H9 (cell line): ENCODE results near the gene CXCL9. TPM values are rescaled to one million over a fixed set of nuclear protein-coding genes. Genes with fewer than 3 reads are reported as not detected.

Experiments used
- DNase-seq: peaks from one replicate; pipeline ENCODE4 v3.0.0-alpha.2; 2017
- H2AFZ ChIP-seq: one replicate; pipeline ENCODE4 v1.6.1; 2013; ENCODE audit warnings: mild to moderate bottlenecking, low read length, control low read depth, moderate library complexity
- H2AK5ac ChIP-seq: 2 replicates; pipeline ENCODE4 v1.6.1; 2013; ENCODE audit warnings: low read length, control low read depth, mixed read lengths; ENCODE audit not compliant: insufficient read length
- H2BK120ac ChIP-seq: one replicate; pipeline ENCODE4 v1.6.1; 2013; ENCODE audit warnings: low read depth, mild to moderate bottlenecking, low read length, control low read depth, inconsistent platforms; ENCODE audit not compliant: poor library complexity, severe bottlenecking
- H2BK12ac ChIP-seq: 2 replicates; pipeline ENCODE4 v1.6.1; 2013; ENCODE audit warnings: low read length, control low read depth, mixed read lengths, low read depth; ENCODE audit not compliant: insufficient read length
- H2BK15ac ChIP-seq: 2 replicates; pipeline ENCODE4 v1.6.1; 2013; ENCODE audit warnings: low read depth, low read length, control low read depth
- H2BK20ac ChIP-seq: one replicate; pipeline ENCODE4 v1.6.1; 2013; ENCODE audit warnings: low read depth, mild to moderate bottlenecking, low read length, control low read depth, inconsistent platforms; ENCODE audit not compliant: poor library complexity, severe bottlenecking
- H2BK5ac ChIP-seq: 2 replicates; pipeline ENCODE4 v1.6.1; 2013; ENCODE audit warnings: low read length, control low read depth, mixed read lengths; ENCODE audit not compliant: insufficient read length
- H3K14ac ChIP-seq: 2 replicates; pipeline ENCODE4 v1.6.1; 2013; ENCODE audit warnings: low read length, control low read depth; ENCODE audit not compliant: insufficient read depth
- H3K18ac ChIP-seq: 2 replicates; pipeline ENCODE4 v1.6.1; 2013; ENCODE audit warnings: low read depth, mild to moderate bottlenecking, mixed read lengths, low read length, control low read depth; ENCODE audit not compliant: insufficient read length
- H3K23ac ChIP-seq: 2 replicates; pipeline ENCODE4 v1.6.1; 2013; ENCODE audit warnings: low read length, control low read depth, mixed read lengths, low read depth; ENCODE audit not compliant: insufficient read length
- H3K23me2 ChIP-seq: 2 replicates; pipeline ENCODE4 v1.6.1; 2013; ENCODE audit warnings: low read depth, mild to moderate bottlenecking, mixed read lengths, low read length, control low read depth; ENCODE audit not compliant: insufficient read length, poor library complexity, severe bottlenecking
- H3K27ac ChIP-seq: 2 replicates; pipeline ENCODE4 v1.5.1; 2013; ENCODE audit warnings: low read length, control low read depth, mixed read lengths, low read depth; ENCODE audit not compliant: insufficient read length
- H3K27me3 ChIP-seq: 2 replicates; pipeline ENCODE4 v1.6.1; 2013; ENCODE audit warnings: low read length, control low read depth, inconsistent platforms; ENCODE audit not compliant: insufficient read depth
- H3K4ac ChIP-seq: 2 replicates; pipeline ENCODE4 v1.6.1; 2013; ENCODE audit warnings: low read depth, mild to moderate bottlenecking, control low read depth, inconsistent platforms, low read length, moderate library complexity
- H3K4me1 ChIP-seq: 2 replicates; pipeline ENCODE4 v1.6.1; 2013; ENCODE audit warnings: low read length, control low read depth, inconsistent platforms; ENCODE audit not compliant: insufficient read depth
- H3K4me2 ChIP-seq: 2 replicates; pipeline ENCODE4 v1.6.1; 2013; ENCODE audit warnings: low read length, control low read depth, mixed read lengths; ENCODE audit not compliant: insufficient read length, insufficient read depth
- H3K56ac ChIP-seq: 2 replicates; pipeline ENCODE4 v1.6.1; 2013; ENCODE audit warnings: low read depth, mild to moderate bottlenecking, mixed read lengths, low read length, control low read depth; ENCODE audit not compliant: insufficient read length
- H3K79me1 ChIP-seq: 2 replicates; pipeline ENCODE4 v1.6.1; 2013; ENCODE audit warnings: low read depth, mild to moderate bottlenecking, moderate library complexity, low read length, control low read depth, inconsistent platforms; ENCODE audit not compliant: insufficient read depth, poor library complexity, severe bottlenecking
- H3K79me2 ChIP-seq: 2 replicates; pipeline ENCODE4 v1.6.1; 2013; ENCODE audit warnings: low read length, control low read depth, inconsistent platforms; ENCODE audit not compliant: insufficient read depth
- H3K9ac ChIP-seq: 2 replicates; pipeline ENCODE4 v1.6.1; 2013; ENCODE audit warnings: low read length, control low read depth, mixed read lengths; ENCODE audit not compliant: insufficient read length; ENCODE audit errors: extremely low read depth
- H3K9me3 ChIP-seq: one replicate; pipeline ENCODE4 v1.6.1; 2013; ENCODE audit warnings: low read depth, low read length, inconsistent platforms; ENCODE audit not compliant: control insufficient read depth
- H3T11ph ChIP-seq: one replicate; pipeline ENCODE4 v1.6.1; 2013; ENCODE audit warnings: mild to moderate bottlenecking, low read length, control low read depth, inconsistent platforms
- H4K20me1 ChIP-seq: one replicate; pipeline ENCODE4 v1.6.1; 2013; ENCODE audit not compliant: control insufficient read depth, insufficient read length, insufficient read depth
- H4K5ac ChIP-seq: 2 replicates; pipeline ENCODE4 v1.6.1; 2013; ENCODE audit warnings: low read depth, mild to moderate bottlenecking, mixed read lengths, low read length, control low read depth; ENCODE audit not compliant: insufficient read length
- H4K8ac ChIP-seq: replicated peaks from 2 replicates; pipeline ENCODE4 v1.6.1; 2013; ENCODE audit warnings: low read length, control low read depth, mixed read lengths, low read depth; ENCODE audit not compliant: insufficient read length
- H4K91ac ChIP-seq: 2 replicates; pipeline ENCODE4 v1.6.1; 2013; ENCODE audit warnings: low read depth, mild to moderate bottlenecking, moderate library complexity, mixed read lengths, low read length, control low read depth; ENCODE audit not compliant: insufficient read length
- H3K27ac Mint-ChIP-seq, 3 experiments: 2 replicates in 2 of 3; 3 replicates in 1 of 3; pipeline ENCODE4 v1.8.0; 2020 to 2021; ENCODE audit warnings: mixed read lengths in 3 of 3, mild to moderate bottlenecking in 1 of 3, moderate library complexity in 1 of 3
- H3K27me3 Mint-ChIP-seq: 2 replicates; pipeline ENCODE4 v1.8.0; 2021; ENCODE audit warnings: low read depth, mild to moderate bottlenecking, moderate library complexity, mixed read lengths
- H3K36me3 Mint-ChIP-seq, 3 experiments: 2 replicates in 2 of 3; 3 replicates in 1 of 3; pipeline ENCODE4 v1.8.0; 2020 to 2021; ENCODE audit warnings: low read depth in 3 of 3, mixed read lengths in 3 of 3; ENCODE audit not compliant: insufficient read depth in 1 of 3
- H3K4me1 Mint-ChIP-seq, 2 experiments: 2 replicates each; pipeline ENCODE4 v1.8.0; 2020; ENCODE audit warnings: mixed read lengths in 2 of 2
- H3K4me3 Mint-ChIP-seq, 2 experiments: 2 replicates in 1 of 2; 3 replicates in 1 of 2; pipeline ENCODE4 v1.8.0; 2020 to 2021; ENCODE audit warnings: mild to moderate bottlenecking in 2 of 2, mixed read lengths in 2 of 2, moderate library complexity in 1 of 2
- H3K9me3 Mint-ChIP-seq, 2 experiments: 2 replicates in 1 of 2; 3 replicates in 1 of 2; pipeline ENCODE4 v1.8.0; 2020; ENCODE audit warnings: mild to moderate bottlenecking in 2 of 2, mixed read lengths in 2 of 2, moderate library complexity in 1 of 2
- CTCF ChIP-seq: fragments of 200-600 bp; sonication (generic); conservative IDR thresholded peaks from 3 replicates; pipeline ENCODE4 v1.8.0; 2021; ENCODE audit warnings: antibody characterized with exemption, mild to moderate bottlenecking
- WGBS: extraction: QIAGEN DNeasy Blood & Tissue Kit; methylation state at CpG from one replicate; pipeline ENCODE4 v1.1.7; 2013; ENCODE audit warnings: missing lambda C conversion rate, low lambda C conversion rate, mixed read lengths; ENCODE audit not compliant: insufficient read length; ENCODE audit errors: extremely low coverage; 5-methylcytosine and 5-hydroxymethylcytosine counted together
- total RNA-seq: library from RNA; stranded (reverse); gene quantifications from 2 replicates; pipeline ENCODE4 v1.2.1, GENCODE V29; 2021

CXCL9 gene
- total RNA-seq, 1 experiment from 2014 or later = not detected

- H3K27me3 Mint-ChIP-seq = peaks cover 12% of the 10 kb centered on the region
- no peak overlapping the region for H4K91ac ChIP-seq
- no peak overlapping the region for H3K4me3 Mint-ChIP-seq
- no peak overlapping the region for H3T11ph ChIP-seq
- H3K23me2 ChIP-seq = no peaks in the 10 kb centered on the region
- H2BK5ac ChIP-seq = no peak overlapping the region
- H3K27me3 ChIP-seq = no peaks in the 10 kb centered on the region
- no peaks in the 10 kb centered on the region for H4K20me1 ChIP-seq
- no peak overlapping the region for H2AFZ ChIP-seq
- no peak overlapping the region for H2BK20ac ChIP-seq
- no peak overlapping the region for H3K4ac ChIP-seq
- no peaks in the 10 kb centered on the region for H3K36me3 Mint-ChIP-seq
- no peak overlapping the region for H2BK15ac ChIP-seq
- H3K79me2 ChIP-seq = no peaks in the 10 kb centered on the region
- H3K9ac ChIP-seq = no peak overlapping the region
- no peak for TF ChIP-seq CTCF
- no peak overlapping the region for H4K8ac ChIP-seq
- H3K9me3 Mint-ChIP-seq = no peaks in the 10 kb centered on the region
- H2AK5ac ChIP-seq = no peak overlapping the region
- no peak overlapping the region for H3K27ac ChIP-seq
- H3K4me1 ChIP-seq = no peaks in the 10 kb centered on the region
- no peak overlapping the region for H3K27ac Mint-ChIP-seq
- no peak overlapping the region for H3K23ac ChIP-seq
- no peak overlapping the region for H3K56ac ChIP-seq
- H3K79me1 ChIP-seq = no peaks in the 10 kb centered on the region
- H4K5ac ChIP-seq = no peak overlapping the region
- H3K18ac ChIP-seq = no peak overlapping the region
- H3K14ac ChIP-seq = no peak overlapping the region
- no CpG with 5 or more reads among the region's 2 CpGs for WGBS
- no peak overlapping the region for H2BK12ac ChIP-seq
- no peaks in the 10 kb centered on the region for H3K4me1 Mint-ChIP-seq
- no peaks in the 10 kb centered on the region for H3K9me3 ChIP-seq
- H2BK120ac ChIP-seq = no peak overlapping the region
- no peak overlapping the region for H3K4me2 ChIP-seq
- DNase-seq = no peak
These were observed 9.4 kb downstream of the CXCL9 start for GRCh38 chr4:75997946-75998345.
